HepG2 (cell line): Measurements from ENCODE around the gene C2CD2. TPM values are rescaled to one million over a fixed set of nuclear protein-coding genes. Genes with fewer than 3 reads are reported as not detected.
A peak's percentile ranks its signal among the peaks of the same experiment; 100 is the strongest.

Experiments used
- ARNT2 ChIP-seq: sonication (generic); formaldehyde crosslinking; IDR thresholded peaks from 2 replicates; pipeline ENCODE4 v1.8.0; 2022; ENCODE audit warnings: mild to moderate bottlenecking, low read depth, missing genetic modification reagents, moderate library complexity
- CREM ChIP-seq, 2 experiments: sonication (generic) in 1 of 2; formaldehyde crosslinking in 1 of 2; IDR thresholded peaks; 2 replicates each; pipeline versions ENCODE4 v1.4.0 to v1.6.1; 2016 to 2020; ENCODE audit warnings: antibody characterized with exemption in 1 of 2, mild to moderate bottlenecking in 1 of 2, missing genetic modification reagents in 1 of 2
- KDM3A ChIP-seq: IDR thresholded peaks from 2 replicates; pipeline ENCODE4 v1.6.1; 2018; ENCODE audit warnings: low read depth, missing compliant biosample characterization
- POLR2AphosphoS5 ChIP-seq: IDR thresholded peaks from 2 replicates; pipeline ENCODE4 v1.6.1; 2012; ENCODE audit warnings: low read depth, low read length
- RBM22 ChIP-seq: fragments of 200-400 bp; formaldehyde crosslinking; optimal IDR thresholded peaks from 2 replicates; pipeline ENCODE3; 2017; ENCODE audit warnings: mild to moderate bottlenecking, low read length, moderate library complexity
- REXO4 ChIP-seq: sonication (generic); formaldehyde crosslinking; IDR thresholded peaks from 2 replicates; pipeline ENCODE4 v1.8.0; 2022; ENCODE audit warnings: missing genetic modification reagents, mild to moderate bottlenecking, borderline replicate concordance
- RORA ChIP-seq: sonication (generic); formaldehyde crosslinking; IDR thresholded peaks from 2 replicates; pipeline ENCODE4 v1.5.0; 2020; ENCODE audit warnings: mild to moderate bottlenecking, missing genetic modification reagents, moderate library complexity
- TEAD3 ChIP-seq: optimal IDR thresholded peaks from 2 replicates; pipeline ENCODE3; 2016; ENCODE audit warnings: borderline replicate concordance
- ZBTB3 ChIP-seq: sonication (generic); formaldehyde crosslinking; IDR thresholded peaks from 2 replicates; pipeline ENCODE4 v1.4.0; 2020; ENCODE audit warnings: low read depth, mild to moderate bottlenecking, moderate library complexity, missing genetic modification reagents, borderline replicate concordance
- ZNF17 ChIP-seq: sonication (generic); formaldehyde crosslinking; IDR thresholded peaks from 2 replicates; pipeline ENCODE4 v1.5.0; 2020; ENCODE audit warnings: mild to moderate bottlenecking, missing genetic modification reagents
- ZNF547 ChIP-seq: sonication (generic); formaldehyde crosslinking; IDR thresholded peaks from 2 replicates; pipeline ENCODE4 v1.5.1; 2020; ENCODE audit warnings: mild to moderate bottlenecking, missing genetic modification reagents
- ZSCAN31 ChIP-seq: sonication (generic); formaldehyde crosslinking; IDR thresholded peaks from 2 replicates; pipeline ENCODE4 v1.5.0; 2020; ENCODE audit warnings: low read depth, mild to moderate bottlenecking, missing genetic modification reagents
- polyA plus RNA-seq, 8 experiments: library from polyadenylated mRNA; depleted of rRNA in 3 of 8; stranded (reverse) in 7 of 8; unstranded in 1 of 8; fragments of >200 nt; fragmentation: Illumina TruSeq in 4 of 8; extraction: Trizol in 4 of 8; gene quantifications; 2 replicates each; pipeline versions ENCODE4 v1.2.1 to v1.2.3, GENCODE V29; 2011 to 2016; ENCODE audit warnings: low read depth in 4 of 8, missing spikeins in 1 of 8, mixed read lengths in 1 of 8; ENCODE audit not compliant: insufficient read depth in 1 of 8
- total RNA-seq, 5 experiments: library from RNA; depleted of rRNA; stranded (reverse); fragments of >200 nt; fragmentation: Illumina TruSeq; extraction: Trizol; gene quantifications; 2 replicates each; pipeline ENCODE4 v1.2.3, GENCODE V29; 2016; ENCODE audit warnings: low read depth in 1 of 5
- TF ChIP-seq, protein P1 (sequence below): sonication (generic); formaldehyde crosslinking; IDR thresholded peaks from 2 replicates; pipeline ENCODE4 v1.5.0; 2020; ENCODE audit warnings: mild to moderate bottlenecking, missing genetic modification reagents, borderline replicate concordance
- TF ChIP-seq, protein P2 (sequence below): sonication (generic); formaldehyde crosslinking; IDR thresholded peaks from 2 replicates; pipeline ENCODE4 v1.8.1; 2023; ENCODE audit warnings: missing genetic modification reagents, mild to moderate bottlenecking, borderline replicate concordance
- TF ChIP-seq, protein P3 (sequence below): sonication (generic); formaldehyde crosslinking; IDR thresholded peaks from 2 replicates; pipeline ENCODE4 v1.4.0; 2020; ENCODE audit warnings: missing genetic modification reagents, borderline replicate concordance
- TF ChIP-seq, protein P4 (sequence below): sonication (generic); formaldehyde crosslinking; IDR thresholded peaks from 2 replicates; pipeline ENCODE4 v1.4.0; 2020; ENCODE audit warnings: mild to moderate bottlenecking, missing genetic modification reagents, borderline replicate concordance

Gene C2CD2
- total and polyA plus RNA-seq, 2 of the 13 experiments (the other 11 are each of a cell fraction or from before 2014, with no cell fraction given) = 12.5 to 19.7 TPM

DNA sequence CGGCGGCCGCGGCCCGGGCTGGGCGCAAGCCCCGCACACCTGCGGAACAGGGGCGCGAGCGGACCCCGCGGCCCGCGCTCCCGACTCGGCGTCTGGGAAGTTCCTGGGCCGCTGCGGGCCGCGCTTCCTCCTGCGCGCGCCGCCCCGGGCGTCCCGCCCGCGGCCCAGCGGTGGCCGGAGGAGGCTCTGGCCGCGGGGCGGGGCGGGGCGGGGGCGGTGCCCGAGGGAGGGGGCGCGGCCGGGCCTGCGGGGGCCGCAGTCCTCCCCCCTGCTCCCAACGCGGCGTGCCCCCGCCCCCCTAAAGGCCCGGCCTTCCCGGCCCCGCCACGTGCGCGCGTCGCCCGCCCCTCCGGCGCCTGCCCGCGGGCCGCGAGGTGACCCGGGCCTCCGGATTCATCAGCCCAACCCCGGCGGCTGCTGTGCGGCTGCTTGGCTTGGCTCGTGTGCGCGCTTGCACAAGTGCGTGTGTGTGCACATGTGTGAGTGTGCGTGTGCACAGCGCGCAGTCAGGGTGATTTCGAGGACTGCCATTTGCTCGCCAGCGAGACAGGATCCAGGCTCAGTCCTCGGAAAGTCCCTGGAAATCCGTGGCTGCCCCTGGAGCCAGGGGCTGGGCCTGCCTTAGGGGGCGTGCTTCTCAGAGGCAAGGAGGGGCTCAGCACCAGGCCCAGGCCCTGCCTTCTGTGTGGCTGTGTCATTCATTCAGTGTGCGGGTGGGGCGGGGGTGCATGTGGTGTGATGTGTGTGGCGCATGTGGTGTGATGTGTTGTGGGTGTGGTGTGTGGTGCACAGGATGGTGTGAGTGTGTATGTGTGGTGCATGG, at the start of gene C2CD2 (continued):
- no peak for TF ChIP-seq KDM3A (CRISPR knock-in tag)
- TF ChIP-seq ZSCAN31 (CRISPR knock-in tag) = peak; percentile 79; the same call in 1 of the 2 replicates
- TF ChIP-seq, protein P1, sequence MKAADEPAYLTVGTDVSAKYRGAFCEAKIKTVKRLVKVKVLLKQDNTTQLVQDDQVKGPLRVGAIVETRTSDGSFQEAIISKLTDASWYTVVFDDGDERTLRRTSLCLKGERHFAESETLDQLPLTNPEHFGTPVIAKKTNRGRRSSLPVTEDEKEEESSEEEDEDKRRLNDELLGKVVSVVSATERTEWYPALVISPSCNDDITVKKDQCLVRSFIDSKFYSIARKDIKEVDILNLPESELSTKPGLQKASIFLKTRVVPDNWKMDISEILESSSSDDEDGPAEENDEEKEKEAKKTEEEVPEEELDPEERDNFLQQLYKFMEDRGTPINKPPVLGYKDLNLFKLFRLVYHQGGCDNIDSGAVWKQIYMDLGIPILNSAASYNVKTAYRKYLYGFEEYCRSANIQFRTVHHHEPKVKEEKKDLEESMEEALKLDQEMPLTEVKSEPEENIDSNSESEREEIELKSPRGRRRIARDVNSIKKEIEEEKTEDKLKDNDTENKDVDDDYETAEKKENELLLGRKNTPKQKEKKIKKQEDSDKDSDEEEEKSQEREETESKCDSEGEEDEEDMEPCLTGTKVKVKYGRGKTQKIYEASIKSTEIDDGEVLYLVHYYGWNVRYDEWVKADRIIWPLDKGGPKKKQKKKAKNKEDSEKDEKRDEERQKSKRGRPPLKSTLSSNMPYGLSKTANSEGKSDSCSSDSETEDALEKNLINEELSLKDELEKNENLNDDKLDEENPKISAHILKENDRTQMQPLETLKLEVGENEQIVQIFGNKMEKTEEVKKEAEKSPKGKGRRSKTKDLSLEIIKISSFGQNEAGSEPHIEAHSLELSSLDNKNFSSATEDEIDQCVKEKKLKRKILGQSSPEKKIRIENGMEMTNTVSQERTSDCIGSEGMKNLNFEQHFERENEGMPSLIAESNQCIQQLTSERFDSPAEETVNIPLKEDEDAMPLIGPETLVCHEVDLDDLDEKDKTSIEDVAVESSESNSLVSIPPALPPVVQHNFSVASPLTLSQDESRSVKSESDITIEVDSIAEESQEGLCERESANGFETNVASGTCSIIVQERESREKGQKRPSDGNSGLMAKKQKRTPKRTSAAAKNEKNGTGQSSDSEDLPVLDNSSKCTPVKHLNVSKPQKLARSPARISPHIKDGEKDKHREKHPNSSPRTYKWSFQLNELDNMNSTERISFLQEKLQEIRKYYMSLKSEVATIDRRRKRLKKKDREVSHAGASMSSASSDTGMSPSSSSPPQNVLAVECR (CRISPR knock-in tag) = peak; percentile 73
- no peak for TF ChIP-seq CREM (IDR thresholded peaks at IDR 0.05)
- no peak for TF ChIP-seq CREM (CRISPR knock-in tag; IDR thresholded peaks at IDR 0.05)
- TF ChIP-seq, protein P2, sequence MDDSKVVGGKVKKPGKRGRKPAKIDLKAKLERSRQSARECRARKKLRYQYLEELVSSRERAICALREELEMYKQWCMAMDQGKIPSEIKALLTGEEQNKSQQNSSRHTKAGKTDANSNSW = no peak; the same call in 1 of the 2 replicates
- peak; percentile 28 for TF ChIP-seq TEAD3
- TF ChIP-seq, protein P3, sequence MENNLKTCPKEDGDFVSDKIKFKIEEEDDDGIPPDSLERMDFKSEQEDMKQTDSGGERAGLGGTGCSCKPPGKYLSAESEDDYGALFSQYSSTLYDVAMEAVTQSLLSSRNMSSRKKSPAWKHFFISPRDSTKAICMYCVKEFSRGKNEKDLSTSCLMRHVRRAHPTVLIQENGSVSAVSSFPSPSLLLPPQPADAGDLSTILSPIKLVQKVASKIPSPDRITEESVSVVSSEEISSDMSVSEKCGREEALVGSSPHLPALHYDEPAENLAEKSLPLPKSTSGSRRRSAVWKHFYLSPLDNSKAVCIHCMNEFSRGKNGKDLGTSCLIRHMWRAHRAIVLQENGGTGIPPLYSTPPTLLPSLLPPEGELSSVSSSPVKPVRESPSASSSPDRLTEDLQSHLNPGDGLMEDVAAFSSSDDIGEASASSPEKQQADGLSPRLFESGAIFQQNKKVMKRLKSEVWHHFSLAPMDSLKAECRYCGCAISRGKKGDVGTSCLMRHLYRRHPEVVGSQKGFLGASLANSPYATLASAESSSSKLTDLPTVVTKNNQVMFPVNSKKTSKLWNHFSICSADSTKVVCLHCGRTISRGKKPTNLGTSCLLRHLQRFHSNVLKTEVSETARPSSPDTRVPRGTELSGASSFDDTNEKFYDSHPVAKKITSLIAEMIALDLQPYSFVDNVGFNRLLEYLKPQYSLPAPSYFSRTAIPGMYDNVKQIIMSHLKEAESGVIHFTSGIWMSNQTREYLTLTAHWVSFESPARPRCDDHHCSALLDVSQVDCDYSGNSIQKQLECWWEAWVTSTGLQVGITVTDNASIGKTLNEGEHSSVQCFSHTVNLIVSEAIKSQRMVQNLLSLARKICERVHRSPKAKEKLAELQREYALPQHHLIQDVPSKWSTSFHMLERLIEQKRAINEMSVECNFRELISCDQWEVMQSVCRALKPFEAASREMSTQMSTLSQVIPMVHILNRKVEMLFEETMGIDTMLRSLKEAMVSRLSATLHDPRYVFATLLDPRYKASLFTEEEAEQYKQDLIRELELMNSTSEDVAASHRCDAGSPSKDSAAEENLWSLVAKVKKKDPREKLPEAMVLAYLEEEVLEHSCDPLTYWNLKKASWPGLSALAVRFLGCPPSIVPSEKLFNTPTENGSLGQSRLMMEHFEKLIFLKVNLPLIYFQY (CRISPR knock-in tag) = no peak; the same call in 1 of the 2 replicates
- TF ChIP-seq ARNT2 = peak; percentile 92
- no peak for TF ChIP-seq ZNF17 (CRISPR knock-in tag)
- TF ChIP-seq REXO4 (CRISPR knock-in tag) = no peak
- no peak for TF ChIP-seq RORA (CRISPR knock-in tag)
- no peak for TF ChIP-seq ZBTB3 (CRISPR knock-in tag)
- TF ChIP-seq ZNF547 = peak; percentile 86
- peak; percentile 33; the same call in 1 of the 2 replicates for TF ChIP-seq POLR2AphosphoS5
- TF ChIP-seq, protein P4, sequence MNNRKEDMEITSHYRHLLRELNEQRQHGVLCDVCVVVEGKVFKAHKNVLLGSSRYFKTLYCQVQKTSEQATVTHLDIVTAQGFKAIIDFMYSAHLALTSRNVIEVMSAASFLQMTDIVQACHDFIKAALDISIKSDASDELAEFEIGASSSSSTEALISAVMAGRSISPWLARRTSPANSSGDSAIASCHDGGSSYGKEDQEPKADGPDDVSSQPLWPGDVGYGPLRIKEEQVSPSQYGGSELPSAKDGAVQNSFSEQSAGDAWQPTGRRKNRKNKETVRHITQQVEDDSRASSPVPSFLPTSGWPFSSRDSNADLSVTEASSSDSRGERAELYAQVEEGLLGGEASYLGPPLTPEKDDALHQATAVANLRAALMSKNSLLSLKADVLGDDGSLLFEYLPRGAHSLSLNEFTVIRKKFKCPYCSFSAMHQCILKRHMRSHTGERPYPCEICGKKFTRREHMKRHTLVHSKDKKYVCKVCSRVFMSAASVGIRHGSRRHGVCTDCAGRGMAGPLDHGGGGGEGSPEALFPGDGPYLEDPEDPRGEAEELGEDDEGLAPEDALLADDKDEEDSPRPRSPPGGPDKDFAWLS (CRISPR knock-in tag) = no peak
- TF ChIP-seq RBM22 = no peak
